Motor neuron (in vitro differentiated cells): ENCODE measurements around the gene CACNB2. TPM values are rescaled to one million over a fixed set of nuclear protein-coding genes. Genes with fewer than 3 reads are reported as not detected.
A peak's percentile ranks its signal among the peaks of the same experiment; 100 is the strongest.

Experiments
- ATAC-seq, 8 experiments: fragments of 200-7000 bp; cut with Tn5 transposase; replicated peaks in 6 of 8; 2 replicates each; pipeline ENCODE4 v1.8.0; 2021; ENCODE audit warnings: mild to moderate bottlenecking in 8 of 8, moderate library complexity in 8 of 8
- H3K27ac ChIP-seq, 2 donors: fragments of 250-450 bp; sonication (Bioruptor Pico); 2 replicates each; pipeline ENCODE4 v1.9.0; 2021; ENCODE audit warnings: antibody characterized with exemption in 2 of 2, mild to moderate bottlenecking in 2 of 2, moderate library complexity in 1 of 2
- H3K4me1 ChIP-seq, 2 donors: fragments of 250-450 bp; sonication (Bioruptor Pico); replicated peaks in 1 of 2; 2 replicates each; pipeline ENCODE4 v1.6.1; 2021; ENCODE audit warnings: antibody characterized with exemption in 2 of 2, mild to moderate bottlenecking in 2 of 2, moderate library complexity in 1 of 2
- H3K4me3 ChIP-seq, 5 donors: fragments of 250-450 bp; sonication (Bioruptor Pico); 2 replicates each; pipeline ENCODE4 v1.9.0; 2021; ENCODE audit warnings: antibody characterized with exemption in 5 of 5, mild to moderate bottlenecking in 5 of 5, moderate library complexity in 4 of 5
- WGBS, 10 experiments: fragments of 450-650 bp; shearing (Covaris generic); methylation state at CpG; one replicate each; pipeline ENCODE4 v1.0.0; 2022; 5-methylcytosine and 5-hydroxymethylcytosine counted together
- in situ Hi-C, 9 experiments: fragments of 400-800 bp; cut with MboI; loops; one replicate each; pipeline ENCODE4 v1.15.0; 2021; ENCODE audit warnings: low sequenced_read_pairs in 9 of 9, low pct_unique_long_range_greater_than_20kb in 2 of 9; ENCODE audit not compliant: unreplicated experiment in 9 of 9
- total RNA-seq, 8 experiments: library from RNA; unstranded; fragments of 300-600 nt; gene quantifications; 2 replicates each; pipeline versions ENCODE4 v1.2.3 to v1.2.4, GENCODE V29; 2022

Gene CACNB2
- total RNA-seq, 8 experiments from 2014 or later: 1.3 to 24.1 (median 5.1) TPM

DNA sequence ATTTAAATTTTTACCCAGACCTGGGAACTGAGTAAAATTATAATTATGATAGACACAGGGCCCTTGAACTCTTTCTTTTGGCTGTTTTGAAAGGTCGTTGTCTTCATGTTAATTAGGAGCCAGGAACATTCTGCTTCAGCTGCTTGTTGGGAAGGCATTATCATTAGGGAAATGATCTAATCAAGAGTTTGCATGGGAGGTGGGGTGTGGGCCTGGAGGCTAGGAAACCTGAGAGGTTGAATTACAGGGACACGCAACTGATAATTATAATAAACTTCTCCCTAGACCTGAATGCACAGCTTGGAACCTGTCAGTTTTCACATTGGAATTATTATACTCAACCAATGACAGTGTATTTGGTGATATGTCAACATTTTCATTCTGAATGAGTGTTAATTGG is 237.7 kb downstream of the CACNB2 start:
- Histone ChIP-seq H3K4me1 (no peaks in the 10 kb centered on the region), H3K27ac (no peak overlapping the region), H3K4me3 (no peak overlapping the region)
- ATAC-seq: peak in 2 of 8 experiments; percentile 46 to 82
- in situ Hi-C loops: no loop called here
- WGBS, 10 experiments: 0 to 75% (median 30%) methylated on average over 1 to 2 of the region's 2 CpGs; no CpG with 5 or more reads in 3 of the 10 experiments

GRCh38 chr10:18378766-18379165 is 238.5 kb downstream of the CACNB2 start:
- in situ Hi-C loops: no loop called here
- H3K27ac ChIP-seq: no peak overlapping the region
- no peaks in the 10 kb centered on the region for H3K4me1 ChIP-seq
- WGBS, 10 experiments: 14 to 100% (median 83%) methylated on average over 1 to 2 of the region's 2 CpGs; no CpG with 5 or more reads in 3 of the 10 experiments
- ATAC-seq: no peak
- no peak overlapping the region for H3K4me3 ChIP-seq

GRCh38 chr10:18381679-18382078 is 241.5 kb downstream of the CACNB2 start:
- in situ Hi-C loops: no loop called here
- WGBS, 10 experiments: 52 to 100% (median 92%) methylated on average over 1 to 5 of the region's 5 CpGs
- no peak for ATAC-seq

GRCh38 chr10:18397906-18398305 is 257.7 kb downstream of the CACNB2 start:
- Histone ChIP-seq H3K27ac (no peak overlapping the region), H3K4me1 (peaks cover 2 to 6% of the 10 kb centered on the region in 2 donors), H3K4me3 (no peak overlapping the region)
- ATAC-seq: no peak
- in situ Hi-C loops: no loop called here
- 0 to 81% (median 44%) methylated on average over 1 to 5 of the region's 5 CpGs; no CpG with 5 or more reads in 1 of the 10 experiments for WGBS, 10 experiments

More at GRCh38 chr10:18381679-18382078, 241.5 kb downstream of the CACNB2 start:
- Histone ChIP-seq H3K4me1 (no peaks in the 10 kb centered on the region), H3K27ac (no peak overlapping the region), H3K4me3 (no peak overlapping the region)

DNA sequence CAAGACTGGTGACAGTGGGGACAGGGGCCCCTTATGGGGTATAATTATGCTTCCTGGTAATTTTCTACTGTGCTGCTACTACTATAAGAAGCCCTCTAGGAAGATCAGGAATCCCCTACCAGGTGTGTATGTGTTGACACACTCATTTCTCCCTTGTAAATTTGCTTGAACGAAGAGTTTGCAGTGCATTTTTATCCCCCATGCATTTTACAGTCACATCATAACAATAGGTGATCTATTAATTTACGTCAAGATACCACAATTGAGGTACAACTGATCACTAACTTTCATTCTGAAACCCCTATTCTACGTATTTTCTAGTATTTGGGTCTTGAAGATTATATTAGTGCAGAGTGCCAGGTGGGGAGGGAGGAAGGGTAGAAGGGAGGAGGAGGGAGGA is 258.9 kb downstream of the CACNB2 start:
- 18 to 100% (median 90%) methylated on average over 1 to 3 of the region's 3 CpGs; no CpG with 5 or more reads in 3 of the 10 experiments for WGBS, 10 experiments
- Histone ChIP-seq H3K27ac (no peak overlapping the region), H3K4me1 (peaks cover 4 to 9% of the 10 kb centered on the region in 2 donors), H3K4me3 (no peak overlapping the region)
- ATAC-seq: no peak
- in situ Hi-C loops: no loop called here

DNA sequence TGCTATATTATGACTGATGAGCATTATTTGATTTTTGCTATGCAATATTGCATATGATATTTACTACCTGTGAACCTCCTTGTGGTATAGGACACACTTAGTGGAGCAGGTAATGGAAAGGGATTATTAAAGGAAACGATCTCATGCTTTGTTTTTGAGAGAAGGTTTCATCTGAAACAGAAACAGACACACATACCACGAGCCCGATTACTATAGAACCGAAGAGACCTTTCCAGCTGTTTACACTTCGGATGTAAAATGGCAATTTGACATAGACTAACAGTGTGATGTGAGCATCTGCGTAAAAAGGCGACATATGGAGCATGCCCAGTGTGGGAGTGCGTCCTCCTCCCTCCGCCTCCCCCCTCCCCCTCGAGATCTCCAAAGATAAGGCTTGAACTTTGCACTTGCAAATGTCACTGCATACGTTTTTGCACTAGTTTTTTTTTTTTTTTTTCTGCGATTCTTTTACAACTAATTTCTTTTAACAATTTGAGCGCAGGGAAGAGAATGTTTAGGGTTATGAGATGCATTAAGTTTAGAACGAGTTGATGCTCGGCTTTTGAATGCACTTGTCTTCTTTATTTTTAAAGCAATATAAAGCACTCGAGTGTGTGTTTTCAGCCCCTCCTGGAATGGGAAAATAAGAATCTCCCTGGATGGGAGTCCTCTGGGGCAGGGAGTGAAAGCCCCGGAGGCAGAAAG is 260.1 kb downstream of the CACNB2 start:
- 0 to 12% (median 2%) methylated on average over 2 to 14 of the region's 17 CpGs for WGBS, 10 experiments
- peak overlapping the region; percentile 35 to 45 (median 38) for H3K4me3 ChIP-seq
- H3K27ac ChIP-seq: no peak overlapping the region
- in situ Hi-C loops: no loop called here
- peaks cover 4 to 9% of the 10 kb centered on the region in 2 donors for H3K4me1 ChIP-seq
- ATAC-seq: peak; percentile 40 to 96 (median 92)

DNA sequence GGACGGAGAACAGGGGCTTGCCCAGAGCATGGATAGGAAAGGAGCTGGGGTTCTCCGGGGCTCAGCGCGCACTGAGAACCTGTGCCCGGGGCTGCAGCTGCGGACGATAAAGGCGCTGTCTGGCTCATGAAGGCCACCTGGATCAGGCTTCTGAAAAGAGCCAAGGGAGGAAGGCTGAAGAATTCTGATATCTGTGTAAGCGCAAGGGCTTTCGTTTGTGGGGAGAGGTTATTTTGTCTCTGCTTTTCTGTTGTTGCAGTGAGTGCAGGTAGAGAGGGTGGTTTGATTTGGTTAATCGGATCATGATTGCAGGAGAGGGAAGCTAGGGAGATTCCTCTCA is 260.7 kb downstream of the CACNB2 start:
- 2 to 60% (median 16%) methylated on average over 1 to 9 of the region's 11 CpGs; no CpG with 5 or more reads in 3 of the 10 experiments for WGBS, 10 experiments
- H3K4me3 ChIP-seq: peak overlapping the region; percentile 35 to 45 (median 38)
- H3K4me1 ChIP-seq: peaks cover 4 to 9% of the 10 kb centered on the region in 2 donors
- in situ Hi-C loops: no loop called here
- H3K27ac ChIP-seq: no peak overlapping the region
- ATAC-seq: peak in 6 of 8 experiments; percentile 77 to 88 (median 84)

- Histone ChIP-seq H3K27ac (no peak overlapping the region), H3K4me3 (peak overlapping the region in 2 of 5 donors; percentile 35 to 44), H3K4me1 (peaks cover 4 to 9% of the 10 kb centered on the region in 2 donors)
- in situ Hi-C loops: no loop called here
- 0 to 100% (median 85%) methylated on average over 1 to 12 of the region's 12 CpGs for WGBS, 10 experiments
- ATAC-seq: no peak
Measured at GRCh38 chr10:18401416-18402195, 261.4 kb downstream of the CACNB2 start.

GRCh38 chr10:18402853-18403252 is 262.6 kb downstream of the CACNB2 start:
- WGBS, 10 experiments: 11 to 95% (median 67%) methylated on average over 1 to 3 of the region's 3 CpGs; no CpG with 5 or more reads in 2 of the 10 experiments
- peak in 3 of 8 experiments; percentile 23 to 72 (median 67) for ATAC-seq
- H3K27ac ChIP-seq: no peak overlapping the region
- H3K4me3 ChIP-seq: no peak overlapping the region
- in situ Hi-C loops: no loop called here
- H3K4me1 ChIP-seq: peaks cover 4 to 9% of the 10 kb centered on the region in 2 donors

- in situ Hi-C loops: no loop called here
- 61 to 100% (median 85%) methylated on average over 2 to 5 of the region's 5 CpGs for WGBS, 10 experiments
- no peak for ATAC-seq
- Histone ChIP-seq H3K4me3 (no peak overlapping the region), H3K27ac (no peak overlapping the region), H3K4me1 (peaks cover 4 to 9% of the 10 kb centered on the region in 2 donors)
Measured at GRCh38 chr10:18404530-18404929, 264.3 kb downstream of the CACNB2 start.

DNA sequence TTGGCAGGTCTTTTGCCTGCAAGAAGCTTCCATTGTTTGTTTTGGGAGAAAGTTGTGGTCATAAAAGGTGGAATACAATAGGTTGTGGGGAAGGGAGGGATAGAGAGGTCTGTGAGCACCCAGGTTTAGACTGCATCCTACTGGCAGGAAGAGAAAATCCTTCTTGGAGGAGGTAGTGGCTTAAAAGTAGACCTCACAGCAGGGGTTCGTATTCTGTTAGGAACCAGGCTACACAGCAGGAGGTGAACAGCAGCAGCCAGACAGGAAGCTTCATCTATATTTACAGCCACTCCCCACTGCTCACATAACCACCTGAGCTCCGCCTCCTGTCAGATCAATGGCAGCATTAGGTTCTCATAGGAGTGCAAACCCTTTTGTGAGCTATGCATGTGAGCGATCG is 265.9 kb downstream of the CACNB2 start:
- 40 to 100% (median 67%) methylated on average over 1 to 4 of the region's 4 CpGs; no CpG with 5 or more reads in 5 of the 10 experiments for WGBS, 10 experiments
- no peak for ATAC-seq
- Histone ChIP-seq H3K4me1 (peaks cover 4 to 8% of the 10 kb centered on the region in 2 donors), H3K27ac (no peak overlapping the region), H3K4me3 (no peak overlapping the region)
- in situ Hi-C loops: no loop called here

DNA sequence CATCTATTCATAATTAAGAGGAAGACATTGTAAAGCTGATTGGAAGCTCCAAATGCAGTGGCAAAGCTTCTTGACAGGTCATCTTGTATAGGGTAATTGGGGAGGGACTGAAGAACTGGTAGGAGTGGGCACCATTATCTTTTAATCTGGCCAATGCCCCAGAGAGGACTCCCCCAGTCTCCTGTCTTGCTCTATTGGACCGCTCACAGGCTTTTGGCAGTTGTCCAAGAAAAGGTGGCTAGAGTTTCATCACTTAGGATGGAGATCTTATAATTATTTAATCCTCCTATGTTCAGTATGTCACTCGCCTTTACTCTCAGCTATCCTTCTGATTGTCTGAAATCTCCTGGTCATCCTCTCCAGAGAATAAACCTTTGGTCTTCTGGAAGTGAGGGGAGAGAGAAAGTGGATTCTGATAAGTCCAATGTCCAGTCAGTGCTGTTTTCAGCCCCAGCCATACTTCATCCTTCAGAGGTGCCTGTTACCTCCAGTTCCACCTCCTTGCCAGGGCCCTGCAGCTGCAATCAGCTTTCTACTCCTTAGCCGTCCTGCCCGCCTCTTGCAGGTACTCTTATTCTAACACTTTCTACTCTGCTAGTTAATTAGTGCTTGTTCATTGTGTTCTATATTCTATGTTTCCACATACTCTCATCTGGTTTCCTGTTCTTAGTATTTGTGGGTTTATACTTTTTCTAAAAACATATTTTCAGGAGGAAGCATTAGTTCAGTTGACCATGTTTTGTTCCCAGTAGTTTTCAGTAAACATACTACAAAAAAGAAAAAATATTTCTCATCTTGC is 269.6 kb downstream of the CACNB2 start:
- Histone ChIP-seq H3K4me1 (no peaks in the 10 kb centered on the region), H3K27ac (no peak overlapping the region), H3K4me3 (no peak overlapping the region)
- in situ Hi-C loops: no loop called here
- no peak for ATAC-seq
- WGBS, 10 experiments: 75 to 94% (median 88%) methylated on average over 2 to 4 of the region's 4 CpGs; no CpG with 5 or more reads in 2 of the 10 experiments

DNA sequence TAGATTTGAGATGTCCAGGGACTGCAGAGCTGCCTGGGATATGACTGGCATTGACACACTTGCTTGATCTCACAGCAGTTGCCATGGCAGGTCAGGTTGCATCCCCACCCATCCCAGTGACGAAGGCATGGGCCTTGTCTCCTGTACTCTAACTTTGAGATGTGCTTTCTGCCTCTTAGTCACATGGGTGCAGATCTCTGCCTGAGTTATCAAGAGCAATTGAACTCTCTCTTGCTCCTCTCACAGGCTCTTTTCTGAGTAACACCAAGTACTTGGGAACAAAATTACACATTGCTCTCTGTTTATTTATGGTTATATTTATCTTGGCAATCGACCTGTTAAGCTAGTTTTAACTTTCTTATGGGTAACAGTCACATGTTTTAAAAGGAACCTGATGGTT is 273.8 kb downstream of the CACNB2 start:
- H3K27ac ChIP-seq: no peak overlapping the region
- no peak overlapping the region for H3K4me3 ChIP-seq
- in situ Hi-C loops: no loop called here
- 0 to 62% (median 29%) methylated on average over 1 to 2 of the region's 2 CpGs; no CpG with 5 or more reads in 3 of the 10 experiments for WGBS, 10 experiments
- peak in 1 of 8 experiments; percentile 51 for ATAC-seq
- H3K4me1 ChIP-seq: no peaks in the 10 kb centered on the region
